HL-60 (cell line): ENCODE measurements around the gene SOX21.

ENCODE experiments used
- DNase-seq, 2 experiments: peaks; one replicate each; pipeline ENCODE4 v3.0.0-alpha.2; 2010 to 2020; ENCODE audit warnings: low read depth in 1 of 2, low spot score in 1 of 2
- H3K27ac ChIP-seq: fragments of 250-450 bp; sonication (Bioruptor Pico); replicated peaks from 2 replicates; pipeline ENCODE4 v1.5.1; 2020; ENCODE audit warnings: mild to moderate bottlenecking, moderate library complexity
- H3K27me3 ChIP-seq: fragments of 250-450 bp; sonication (Bioruptor Pico); 2 replicates; pipeline ENCODE4 v1.5.1; 2021; ENCODE audit warnings: mild to moderate bottlenecking, moderate library complexity; ENCODE audit not compliant: insufficient read depth, poor library complexity, severe bottlenecking
- H3K4me3 ChIP-seq: replicated peaks from 2 replicates; pipeline ENCODE4 v1.5.1; 2011; ENCODE audit warnings: mild to moderate bottlenecking, control low read depth, low read length; ENCODE audit not compliant: insufficient read depth
- CTCF ChIP-seq: IDR thresholded peaks from one replicate; pipeline ENCODE4 v1.5.1; 2011; ENCODE audit warnings: low read length, control low read depth, inconsistent platforms; ENCODE audit not compliant: insufficient read depth
- GABPA ChIP-seq: IDR thresholded peaks from 2 replicates; pipeline ENCODE4 v1.6.1; 2012; ENCODE audit warnings: low read depth
- POLR2AphosphoS5 ChIP-seq: IDR thresholded peaks from 2 replicates; pipeline ENCODE4 v1.6.1; 2012; ENCODE audit warnings: low read depth
- REST ChIP-seq: IDR thresholded peaks from 2 replicates; pipeline ENCODE4 v1.6.1; 2012; ENCODE audit warnings: low read depth; ENCODE audit not compliant: insufficient replicate concordance
- SPI1 ChIP-seq: IDR thresholded peaks from 2 replicates; pipeline ENCODE4 v1.6.1; 2012; ENCODE audit warnings: low read depth, mild to moderate bottlenecking, borderline replicate concordance

SOX21 gene

GRCh38 chr13:94700051-94700535 lies 12.3 kb downstream of the SOX21 start:
- no peak overlapping the region for H3K4me3 ChIP-seq
- no peak for TF ChIP-seq REST
- no peak for TF ChIP-seq GABPA
- no peak for TF ChIP-seq CTCF
- no peak for TF ChIP-seq POLR2AphosphoS5
- TF ChIP-seq SPI1, result no peak
- peaks cover 55% of the 10 kb centered on the region for H3K27me3 ChIP-seq
- DNase-seq, result no peak
- no peak overlapping the region for H3K27ac ChIP-seq

GRCh38 chr13:94696171-94696570 lies 16.2 kb downstream of the SOX21 start:
- peaks cover 17% of the 10 kb centered on the region for H3K27me3 ChIP-seq
- H3K4me3 ChIP-seq, result no peak overlapping the region
- no peak for TF ChIP-seq GABPA
- TF ChIP-seq CTCF, result no peak
- TF ChIP-seq POLR2AphosphoS5, result no peak
- no peak for TF ChIP-seq REST
- TF ChIP-seq SPI1, result no peak
- no peak overlapping the region for H3K27ac ChIP-seq
- no peak for DNase-seq

DNA sequence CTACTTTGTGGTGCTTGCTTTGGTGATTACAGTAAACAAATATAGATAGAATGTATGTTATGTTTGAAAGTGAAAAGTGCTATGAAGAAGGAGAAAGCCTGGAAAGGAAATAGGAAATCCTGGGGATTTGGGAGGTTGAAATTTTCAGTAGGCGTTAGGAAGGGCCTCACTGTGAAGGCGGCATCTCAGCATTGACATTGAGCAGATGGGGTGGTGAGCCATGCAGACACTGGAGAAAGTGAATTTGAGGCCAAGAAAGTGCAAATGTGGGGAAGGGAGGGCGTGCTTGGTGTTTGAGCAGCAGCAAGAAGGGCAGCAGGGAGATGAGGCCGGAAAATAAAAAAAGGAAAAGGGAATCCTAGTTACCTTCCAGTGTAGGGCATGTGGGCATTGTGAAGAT lies 20.3 kb downstream of the SOX21 start:
- H3K27me3 ChIP-seq, result peaks cover 5% of the 10 kb centered on the region
- no peak overlapping the region for H3K27ac ChIP-seq
- no peak overlapping the region for H3K4me3 ChIP-seq
- DNase-seq, result no peak
- TF ChIP-seq GABPA (no peak), POLR2AphosphoS5 (no peak), REST (no peak), CTCF (no peak), SPI1 (no peak)
